GM10248 (cell line): ENCODE measurements around the gene UBLCP1.

Experiments
- CTCF ChIA-PET: fragments of 300-600 bp; sonication (Branson Sonifier 250); formaldehyde crosslinking; extraction: SDS; loops from one replicate; lab custom pipeline; 2021; ENCODE audit warnings: antibody characterized with exemption; lab: Yijun Ruan, JAX
- POLR2A ChIA-PET: fragments of 350-650 bp; sonication (Branson Sonifier 250); formaldehyde crosslinking; extraction: SDS; loops from one replicate; lab custom pipeline; 2020; ENCODE audit warnings: antibody characterized with exemption; lab: Yijun Ruan, JAX
- DNase-seq: peaks from one replicate; pipeline ENCODE4 v3.0.0; 2012; ENCODE audit errors: extremely low spot score
- TF ChIP-seq, protein P1 (sequence below): IDR thresholded peaks from 2 replicates; pipeline ENCODE4 v1.5.1; 2012; ENCODE audit warnings: mild to moderate bottlenecking, low read depth; ENCODE audit errors: extremely low read depth, missing control alignments, control extremely low read depth

The UBLCP1 gene

DNA sequence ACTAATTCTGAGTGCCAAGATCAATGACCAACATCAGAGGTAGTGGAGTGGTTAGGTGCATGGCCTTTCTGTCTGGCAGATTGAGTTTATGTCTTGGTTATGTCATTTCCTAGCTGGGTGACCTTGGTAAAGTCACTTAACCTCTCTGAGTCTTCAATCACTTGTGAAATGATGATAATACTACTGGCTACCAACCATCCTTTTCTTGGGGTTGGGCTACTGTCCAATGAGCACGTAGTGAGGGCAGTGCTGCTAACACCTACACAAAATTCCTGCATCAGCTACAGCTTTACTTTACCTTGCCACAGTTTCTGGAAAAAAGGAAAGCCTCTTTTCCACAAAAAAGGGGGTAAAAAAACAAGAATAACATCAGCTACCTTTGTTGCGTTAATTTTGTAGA is 54.8 kb downstream of the UBLCP1 start:
- POLR2A ChIA-PET: no interaction called here
- DNase-seq: no peak
- CTCF ChIA-PET: interaction anchor here (0.7 to 8.3 kb wide), 20 partner anchors 9 to 622 kb away, joined by 3 to 124 read pairs (median 4); no protein-coding TSS in a partner anchor
- TF ChIP-seq, protein P1, sequence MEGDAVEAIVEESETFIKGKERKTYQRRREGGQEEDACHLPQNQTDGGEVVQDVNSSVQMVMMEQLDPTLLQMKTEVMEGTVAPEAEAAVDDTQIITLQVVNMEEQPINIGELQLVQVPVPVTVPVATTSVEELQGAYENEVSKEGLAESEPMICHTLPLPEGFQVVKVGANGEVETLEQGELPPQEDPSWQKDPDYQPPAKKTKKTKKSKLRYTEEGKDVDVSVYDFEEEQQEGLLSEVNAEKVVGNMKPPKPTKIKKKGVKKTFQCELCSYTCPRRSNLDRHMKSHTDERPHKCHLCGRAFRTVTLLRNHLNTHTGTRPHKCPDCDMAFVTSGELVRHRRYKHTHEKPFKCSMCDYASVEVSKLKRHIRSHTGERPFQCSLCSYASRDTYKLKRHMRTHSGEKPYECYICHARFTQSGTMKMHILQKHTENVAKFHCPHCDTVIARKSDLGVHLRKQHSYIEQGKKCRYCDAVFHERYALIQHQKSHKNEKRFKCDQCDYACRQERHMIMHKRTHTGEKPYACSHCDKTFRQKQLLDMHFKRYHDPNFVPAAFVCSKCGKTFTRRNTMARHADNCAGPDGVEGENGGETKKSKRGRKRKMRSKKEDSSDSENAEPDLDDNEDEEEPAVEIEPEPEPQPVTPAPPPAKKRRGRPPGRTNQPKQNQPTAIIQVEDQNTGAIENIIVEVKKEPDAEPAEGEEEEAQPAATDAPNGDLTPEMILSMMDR: no peak

DNA sequence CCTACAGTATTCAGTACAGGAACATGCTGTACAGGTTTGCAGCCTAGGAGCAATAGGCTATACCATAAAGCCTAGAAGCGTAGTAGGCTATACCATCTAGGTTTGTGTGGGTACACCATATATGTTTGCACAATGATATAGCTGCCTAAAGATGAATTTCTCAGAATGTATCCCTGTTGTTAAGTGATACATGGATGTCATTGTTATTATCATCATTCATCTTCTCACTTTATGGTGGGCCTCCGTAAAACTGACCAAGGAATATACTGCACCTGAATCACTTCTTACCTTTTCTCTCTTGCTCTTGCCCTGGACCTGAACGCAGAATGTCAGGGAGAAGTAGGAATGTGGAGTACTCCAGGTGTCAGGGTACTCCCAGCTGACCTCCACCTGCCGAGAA is 55.4 kb downstream of the UBLCP1 start:
- POLR2A ChIA-PET: no interaction called here
- no peak for DNase-seq
- TF ChIP-seq, protein P1: no peak
- CTCF ChIA-PET: interaction anchor here (1.3 to 8.3 kb wide), 5 partner anchors 10 to 161 kb away, joined by 4 to 124 read pairs (median 10); no protein-coding TSS in a partner anchor

GRCh38 chr5:159319363-159319762 is 56.3 kb downstream of the UBLCP1 start:
- no peak for DNase-seq
- POLR2A ChIA-PET: no interaction called here
- CTCF ChIA-PET: interaction anchor here (1.2 to 8.3 kb wide), 5 partner anchors 12 to 162 kb away, joined by 3 to 124 read pairs (median 4); no protein-coding TSS in a partner anchor
- TF ChIP-seq, protein P1: no peak

DNA sequence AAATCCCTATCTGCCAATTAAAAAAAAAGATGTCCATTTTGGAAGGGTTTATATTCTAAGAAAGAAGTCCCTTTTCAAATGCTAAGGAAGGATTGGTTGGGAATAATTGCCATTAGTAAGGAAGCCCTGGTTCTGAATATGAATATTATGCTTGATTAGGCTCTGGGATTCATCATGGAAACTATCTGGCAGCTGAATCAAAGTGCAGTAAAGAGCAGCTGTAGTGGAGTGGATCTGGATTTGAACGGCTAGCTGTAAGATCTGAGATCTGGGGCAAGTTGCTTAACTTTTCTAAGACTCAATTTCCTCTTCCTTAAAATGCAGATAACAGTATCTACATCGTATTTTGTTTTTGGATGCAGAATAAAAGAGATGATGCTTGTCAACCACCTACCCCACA is 56.7 kb downstream of the UBLCP1 start:
- CTCF ChIA-PET: interaction anchor here (1.2 to 8.3 kb wide), 5 partner anchors 12 to 163 kb away, joined by 3 to 124 read pairs (median 4); no protein-coding TSS in a partner anchor
- POLR2A ChIA-PET: no interaction called here
- DNase-seq: no peak
- TF ChIP-seq, protein P1: no peak

DNA sequence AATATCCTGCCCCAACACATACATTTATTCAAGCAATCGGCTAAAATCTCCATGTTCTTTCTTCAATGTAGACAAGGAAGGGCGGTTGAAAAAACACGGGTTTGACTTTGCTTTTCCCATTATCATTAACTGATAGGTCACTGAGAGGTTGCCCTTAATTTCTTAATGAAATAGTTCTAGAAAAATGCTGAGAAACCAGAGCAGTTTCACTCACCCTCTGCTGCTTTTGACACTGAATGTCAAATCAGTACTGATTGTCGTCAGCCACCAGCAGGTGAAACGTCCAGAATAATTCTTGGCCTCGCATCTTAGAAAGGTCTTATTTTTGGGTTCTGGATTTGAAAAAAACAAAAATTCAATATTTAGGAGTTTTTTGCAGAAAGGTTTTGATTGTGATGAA is 59.1 kb downstream of the UBLCP1 start:
- ChIA-PET CTCF (interaction anchor here (1.0 to 8.3 kb wide), 2 partner anchors 10 to 165 kb away, joined by 4 to 124 read pairs; no protein-coding TSS in a partner anchor), POLR2A (no interaction called here)
- TF ChIP-seq, protein P1: no peak
- DNase-seq: no peak

DNA sequence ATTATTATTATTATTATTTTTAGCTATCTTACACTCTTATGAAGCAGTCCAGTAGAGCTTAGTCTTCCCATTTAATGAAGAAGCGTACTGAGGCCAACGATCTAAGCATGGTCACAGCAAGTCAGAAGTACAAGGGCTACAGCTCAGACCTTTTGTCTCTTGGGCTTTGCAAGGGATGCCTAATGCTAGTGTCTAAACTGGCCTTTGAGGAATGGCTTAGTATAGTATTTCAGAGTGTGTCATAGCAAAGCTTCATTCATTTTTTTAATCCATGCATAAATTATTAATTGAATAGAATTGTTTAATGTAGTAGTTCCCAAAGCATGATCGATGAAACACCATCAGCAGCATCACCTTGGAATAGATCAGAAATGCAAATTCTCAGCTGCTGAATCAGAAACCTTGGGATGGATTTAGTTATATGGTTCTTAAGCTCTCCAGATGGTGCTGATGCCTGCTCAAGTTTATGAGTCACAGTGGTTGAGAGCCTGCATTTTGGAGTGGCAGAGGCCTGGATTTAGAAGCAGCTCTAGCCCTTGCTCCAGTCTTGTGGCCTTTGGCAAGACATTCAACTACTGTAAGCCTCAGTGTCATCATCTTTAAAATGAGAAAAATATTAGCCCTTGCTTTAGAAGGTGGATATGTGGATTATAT is 61.1 kb downstream of the UBLCP1 start:
- TF ChIP-seq, protein P1: no peak
- POLR2A ChIA-PET: no interaction called here
- CTCF ChIA-PET: interaction anchor here (0.9 to 2.3 kb wide), 7 partner anchors 9 to 635 kb away, joined by 3 to 5 read pairs (median 3); no protein-coding TSS in a partner anchor
- DNase-seq: no peak
